K562 (cell line): ENCODE measurements around the gene SPRR2A. TPM values are rescaled to one million over a fixed set of nuclear protein-coding genes. Genes with fewer than 3 reads are reported as not detected.

Source experiments
- ATAC-seq: fragments of 200-7000 bp; cut with Tn5 transposase; 3 replicates; pipeline ENCODE4 v1.9.1; 2020; ENCODE audit warnings: moderate library complexity
- BruUV-seq: library from RNA; stranded (reverse); fragments of 400-500 nt; replicated peaks from 2 replicates; lab custom pipeline; 2021; lab: Mats Ljungman, UMichigan
- CTCF ChIA-PET: fragments of 300-600 bp; formaldehyde crosslinking; extraction: SDS; loops from one replicate; lab custom pipeline; 2021; ENCODE audit warnings: low intra/inter-chr PET ratio; lab: Yijun Ruan, JAX
- POLR2A ChIA-PET: fragments of 300-600, 350-650 bp; sonication (Branson Sonifier 250); formaldehyde crosslinking; extraction: SDS; loops from one replicate; lab custom pipeline; 2021; ENCODE audit warnings: antibody characterized with exemption, inconsistent platforms; lab: Yijun Ruan, JAX
- DNase-seq, 4 experiments: peaks; one replicate each; pipeline versions ENCODE4 v3.0.0 to v3.0.0-alpha.2; 2011 to 2018; ENCODE audit warnings: low spot score in 3 of 4, mixed read lengths in 3 of 4; ENCODE audit errors: extremely low read depth in 1 of 4
- FAIRE-seq: peaks from 2 replicates; lab custom pipeline; 2011; peaks lifted over from hg19 to GRCh38; lab: Jason Lieb, UNC
- H2AFZ ChIP-seq: 2 replicates; pipeline ENCODE4 v1.6.0; 2011; ENCODE audit warnings: low read depth, low read length, control low read depth, inconsistent platforms
- H3K27ac ChIP-seq: fragments of 200-600 bp; 3 replicates; pipeline ENCODE4 v1.8.0; 2011; ENCODE audit warnings: low read depth, mild to moderate bottlenecking, control low read depth, inconsistent platforms, low read length, moderate library complexity, mixed read lengths; ENCODE audit errors: extremely low read depth
- H3K27me3 ChIP-seq, 2 experiments: fragments of 300-600 bp in 1 of 2; 2 replicates in 1 of 2; 3 replicates in 1 of 2; pipeline versions ENCODE4 v1.6.0 to v1.8.0; 2011; ENCODE audit warnings: inconsistent platforms in 2 of 2, low read length in 2 of 2, mild to moderate bottlenecking in 1 of 2, mixed read lengths in 1 of 2, moderate library complexity in 1 of 2; ENCODE audit not compliant: control insufficient read depth in 2 of 2, insufficient read depth in 2 of 2
- H3K36me3 ChIP-seq: fragments of 300-600 bp; 3 replicates; pipeline ENCODE4 v1.8.0; 2011; ENCODE audit warnings: mild to moderate bottlenecking, low read length, inconsistent platforms; ENCODE audit not compliant: control insufficient read depth, insufficient read depth
- H3K4me1 ChIP-seq, 2 experiments: fragments of 200-600 bp in 1 of 2; replicated peaks in 1 of 2; 2 replicates in 1 of 2; 3 replicates in 1 of 2; pipeline versions ENCODE4 v1.5.1 to v1.8.0; 2011; ENCODE audit warnings: inconsistent platforms in 2 of 2, low read length in 2 of 2, mild to moderate bottlenecking in 1 of 2, mixed read lengths in 1 of 2, moderate library complexity in 1 of 2; ENCODE audit not compliant: control insufficient read depth in 2 of 2, insufficient read depth in 2 of 2
- H3K4me2 ChIP-seq: 2 replicates; pipeline ENCODE4 v1.6.1; 2011; ENCODE audit warnings: low read length, control low read depth, inconsistent platforms, mixed read lengths; ENCODE audit not compliant: insufficient read depth
- H3K4me3 ChIP-seq: fragments of 200-600 bp; sonication (generic), shearing (Covaris generic); 2 replicates; pipeline ENCODE4 v1.5.1; 2016; ENCODE audit warnings: control low read depth, inconsistent platforms
- H3K79me2 ChIP-seq: fragments of 200-600 bp; 3 replicates; pipeline ENCODE4 v1.8.0; 2011; ENCODE audit warnings: low read length, inconsistent platforms; ENCODE audit not compliant: control insufficient read depth, insufficient read depth
- H3K9ac ChIP-seq, 2 experiments: 2 replicates each; pipeline versions ENCODE4 v1.6.0 to v1.6.1; 2011; ENCODE audit warnings: low read depth in 2 of 2, low read length in 2 of 2, control low read depth in 1 of 2, inconsistent platforms in 1 of 2, mild to moderate bottlenecking in 1 of 2, mixed read lengths in 1 of 2; ENCODE audit not compliant: insufficient read depth in 1 of 2
- H3K9me1 ChIP-seq: one replicate; pipeline ENCODE4 v1.6.0; 2011; ENCODE audit warnings: inconsistent platforms, mild to moderate bottlenecking, low read length, moderate library complexity; ENCODE audit not compliant: control insufficient read depth, insufficient read depth
- H3K9me3 ChIP-seq: replicated peaks from 2 replicates; pipeline ENCODE4 v1.5.1; 2011; ENCODE audit warnings: low read depth, low read length, inconsistent platforms; ENCODE audit not compliant: control insufficient read depth, insufficient read depth
- H4K20me1 ChIP-seq: replicated peaks from 2 replicates; pipeline ENCODE4 v1.6.1; 2011; ENCODE audit warnings: low read length, inconsistent platforms, mixed read lengths; ENCODE audit not compliant: control insufficient read depth, insufficient read depth
- CBX1 ChIP-seq: sonication (generic); IDR thresholded peaks from 2 replicates; pipeline ENCODE4 v1.6.1; 2016; ENCODE audit warnings: antibody characterized with exemption, low read depth, mild to moderate bottlenecking
- DDX20 ChIP-seq: fragments of 450-650 bp; IDR thresholded peaks from 2 replicates; pipeline ENCODE4 v1.6.1; 2016; ENCODE audit warnings: missing genetic modification characterization, low read depth, mild to moderate bottlenecking, missing compliant biosample characterization, moderate library complexity
- HIVEP1 ChIP-seq: fragments of 250-450 bp; sonication (Bioruptor Pico); IDR thresholded peaks from 2 replicates; pipeline ENCODE4 v1.4.0; 2020; ENCODE audit warnings: mild to moderate bottlenecking
- HNRNPK ChIP-seq: fragments of 200-400 bp; formaldehyde crosslinking; IDR thresholded peaks from one replicate; pipeline ENCODE4 v1.6.1; 2018; ENCODE audit warnings: mild to moderate bottlenecking, low read depth, low read length; ENCODE audit not compliant: poor library complexity, severe bottlenecking
- PRMT5 ChIP-seq: sonication (generic); formaldehyde crosslinking; IDR thresholded peaks from 2 replicates; pipeline ENCODE4 v1.5.0; 2020; ENCODE audit warnings: missing genetic modification reagents
- SMAD1 ChIP-seq: fragments of 150-350 bp; IDR thresholded peaks from 2 replicates; pipeline ENCODE4 v1.6.1; 2014; ENCODE audit warnings: low read length, low read depth; ENCODE audit not compliant: partially characterized antibody
- SMARCB1 ChIP-seq: IDR thresholded peaks from 2 replicates; pipeline ENCODE4 v1.6.1; 2011; ENCODE audit warnings: improper control_type of control experiment, low read depth; ENCODE audit not compliant: insufficient read length
- STAT6 ChIP-seq: sonication (generic); formaldehyde crosslinking; IDR thresholded peaks from 2 replicates; pipeline ENCODE4 v1.8.1; 2023; ENCODE audit warnings: mild to moderate bottlenecking, missing genetic modification reagents
- TBP ChIP-seq: optimal IDR thresholded peaks from 2 replicates; pipeline ENCODE3; 2011; ENCODE audit warnings: low read depth, low read length, improper control_type of control experiment
- ZFP1 ChIP-seq: fragments of 450-650 bp; formaldehyde crosslinking; IDR thresholded peaks from 2 replicates; pipeline ENCODE4 v1.4.0; 2020; ENCODE audit warnings: mild to moderate bottlenecking, mixed read lengths
- ZFP30 ChIP-seq: fragments of 250-450 bp; sonication (Bioruptor Pico); IDR thresholded peaks from 2 replicates; pipeline ENCODE4 v1.8.0; 2022; ENCODE audit warnings: moderate library complexity, mild to moderate bottlenecking, inconsistent platforms, borderline replicate concordance
- ZFP36 ChIP-seq: fragments of 150-350 bp; IDR thresholded peaks from 2 replicates; pipeline ENCODE4 v1.6.1; 2018; ENCODE audit warnings: low read length, low read depth; ENCODE audit not compliant: partially characterized antibody
- ZHX1 ChIP-seq: fragments of 150-350 bp; conservative IDR thresholded peaks from 2 replicates; pipeline ENCODE4 v1.6.1; 2014; ENCODE audit warnings: low read length
- ZNF124 ChIP-seq: sonication (generic); formaldehyde crosslinking; IDR thresholded peaks from 2 replicates; pipeline ENCODE4 v1.8.1; 2022; ENCODE audit warnings: missing genetic modification reagents
- ZNF561 ChIP-seq: fragments of 450-650 bp; formaldehyde crosslinking; conservative IDR thresholded peaks from 2 replicates; pipeline ENCODE4 v1.4.0; 2020; ENCODE audit warnings: mild to moderate bottlenecking, moderate library complexity
- WGBS: fragments of 100-300 bp; shearing (Covaris generic); methylation state at CpG from one replicate; pipeline ENCODE4 v1.1.6; 2016; ENCODE audit warnings: low coverage, mixed read lengths; ENCODE audit not compliant: insufficient coverage; ENCODE audit errors: missing lambda C conversion rate; 5-methylcytosine and 5-hydroxymethylcytosine counted together
- in situ Hi-C: fragments of 300-500 bp; cut with MboI; formaldehyde crosslinking; loops from 4 replicates; pipeline ENCODE4 v1.15.0; 2018; ENCODE audit warnings: inconsistent platforms, mixed read lengths
- intact Hi-C: fragments of 100-400 bp; cut with micrococcal nuclease; formaldehyde crosslinking; loops from 2 replicates; pipeline ENCODE4 v1.14.2; 2022
- polyA plus RNA-seq, 8 experiments: library from polyadenylated mRNA; depleted of rRNA in 4 of 8; stranded (reverse) in 5 of 8; unstranded in 3 of 8; fragments of >200 nt; fragmentation: Nextera tagmentation in 2 of 8; fragmentation: Illumina TruSeq in 1 of 8; extraction: Ambion mirVana in 2 of 8; extraction: Trizol in 1 of 8; gene quantifications; 2 replicates each; pipeline versions ENCODE4 v1.2.1 to v1.2.3, GENCODE V29; 2011 to 2014; ENCODE audit warnings: inconsistent platforms in 1 of 8, missing spikeins in 1 of 8
- total RNA-seq, 7 experiments: library from RNA; depleted of rRNA in 6 of 7; stranded (reverse); fragments of >200 nt in 6 of 7; fragmentation: Illumina TruSeq in 2 of 7; extraction: Trizol in 2 of 7; gene quantifications; 2 replicates each; pipeline versions ENCODE4 v1.2.1 to v1.2.3, GENCODE V29; 2011 to 2021; ENCODE audit warnings: low replicate concordance in 1 of 7

SPRR2A gene
- total and polyA plus RNA-seq, 9 of the 15 experiments (the other 6 are each of a cell fraction or from before 2014, with no cell fraction given): 0.17 TPM; not detected in 8

- in situ Hi-C loops: no loop called here
- Histone ChIP-seq H3K9ac (no peak overlapping the region), H3K4me1 (no peaks in the 10 kb centered on the region), H3K9me1 (no peaks in the 10 kb centered on the region), H3K4me2 (no peak overlapping the region), H3K9me3 (no peaks in the 10 kb centered on the region), H3K27ac (no peak overlapping the region), H3K36me3 (no peaks in the 10 kb centered on the region), H2AFZ (no peak overlapping the region), H3K4me3 (no peak overlapping the region), H3K79me2 (no peaks in the 10 kb centered on the region), H4K20me1 (no peaks in the 10 kb centered on the region), H3K27me3 (no peaks in the 10 kb centered on the region)
- ChIA-PET CTCF (no interaction called here), POLR2A (no interaction called here)
- FAIRE-seq (no peak), ATAC-seq (no peak), DNase-seq (no peak)
- intact Hi-C loops: no loop called here
- no TSS peak for BruUV-seq
- 53% methylated on average over 3 of the region's 3 CpGs for WGBS
- TF ChIP-seq HNRNPK (no peak), TBP (no peak), ZHX1 (no peak), PRMT5 (CRISPR knock-in tag) (no peak), CBX1 (no peak), SMAD1 (no peak), ZFP30 (CRISPR knock-in tag) (no peak), SMARCB1 (no peak), ZFP36 (no peak), STAT6 (CRISPR knock-in tag) (no peak), ZNF561 (CRISPR knock-in tag) (no peak), ZFP1 (CRISPR knock-in tag) (no peak), ZNF124 (CRISPR knock-in tag) (no peak), DDX20 (tag) (no peak), HIVEP1 (CRISPR knock-in tag) (no peak)
These were observed 24.4 kb upstream of the SPRR2A start for GRCh38 chr1:153081736-153082135.
